Upper lobe of left lung (tissue), 6 donors: Measurements from ENCODE around the gene B2M. TPM values are rescaled to one million over a fixed set of nuclear protein-coding genes. Genes with fewer than 3 reads are reported as not detected.

Experiments used
- ATAC-seq, 2 donors: fragments of 200-7000 bp; cut with Tn5 transposase; one replicate each; pipeline ENCODE4 v1.9.1; 2022; ENCODE audit warnings: mild to moderate bottlenecking in 2 of 2, moderate library complexity in 2 of 2; ENCODE audit not compliant: low FRiP score in 2 of 2
- DNase-seq, 2 donors: peaks; one replicate each; pipeline ENCODE4 v3.0.0-alpha.2; 2019 to 2020
- H3K27ac ChIP-seq, 4 donors: fragments of 200-600 bp; sonication (generic); one replicate each; pipeline ENCODE4 v1.5.1; 2016 to 2019
- H3K27me3 ChIP-seq, 4 donors: fragments of 200-600 bp; sonication (generic); one replicate each; pipeline ENCODE4 v1.5.1; 2017 to 2019
- H3K36me3 ChIP-seq, 4 donors: fragments of 200-600 bp; sonication (generic); one replicate each; pipeline ENCODE4 v1.5.1; 2016 to 2019
- H3K4me1 ChIP-seq, 4 donors: fragments of 200-600 bp; sonication (generic); one replicate each; pipeline ENCODE4 v1.5.1; 2018 to 2019
- H3K4me3 ChIP-seq, 4 donors: fragments of 200-600 bp; sonication (generic); one replicate each; pipeline ENCODE4 v1.5.1; 2017 to 2019; ENCODE audit warnings: mild to moderate bottlenecking in 2 of 4, moderate library complexity in 1 of 4
- H3K9me3 ChIP-seq, 4 donors: fragments of 200-600 bp; sonication (generic); one replicate each; pipeline ENCODE4 v1.5.1; 2018 to 2019
- EP300 ChIP-seq, 4 donors: sonication (generic); formaldehyde crosslinking; IDR thresholded peaks; one replicate each; pipeline ENCODE4 v1.5.1; 2017; ENCODE audit warnings: antibody characterized with exemption in 4 of 4, control low read depth in 2 of 4
- POLR2A ChIP-seq, 4 donors: fragments of 450-650 bp; IDR thresholded peaks; one replicate each; pipeline ENCODE4 v1.5.1; 2016 to 2017; ENCODE audit warnings: antibody characterized with exemption in 4 of 4, mild to moderate bottlenecking in 2 of 4
- POLR2AphosphoS5 ChIP-seq, 2 donors: sonication (generic); formaldehyde crosslinking; IDR thresholded peaks; one replicate each; pipeline ENCODE4 v1.5.1; 2017; ENCODE audit warnings: antibody characterized with exemption in 2 of 2
- WGBS, 2 donors: methylation state at CpG; one replicate each; pipeline ENCODE4 v1.1.5; 2017 to 2018; 5-methylcytosine and 5-hydroxymethylcytosine counted together
- small RNA-seq, 4 donors: library from RNA; depleted of rRNA; stranded (forward); fragments of <200 nt; gene quantifications; one replicate each; pipeline ENCODE3, GENCODE V24; 2016
- total RNA-seq, 6 donors: library from RNA; depleted of rRNA in 4 of 6; stranded (reverse); fragments of >200 nt in 4 of 6; gene quantifications; one replicate each; pipeline versions ENCODE4 v1.1.0 to v1.2.1, GENCODE V29; 2016 to 2021
- TF ChIP-seq, protein P1 (sequence below), 6 experiments: fragments of 450-650 bp in 4 of 6; fragments of 200-600 bp in 2 of 6; sonication (generic) in 2 of 6; IDR thresholded peaks; one replicate each; pipeline ENCODE4 v1.5.1; 2016 to 2019; ENCODE audit warnings: antibody characterized with exemption in 6 of 6
- donor health status: DM: no; HTN: no; CAD: no; lungs with moderate emphysema.
- donor health status: DM: no; HTN: yes; CAD: no; lungs with severe emphysema.

Gene B2M
- total RNA-seq, 6 donors from 2014 or later: 963 to 7,115 (median 3,598) TPM

GRCh38 chr15:44765036-44765435 lies 53.7 kb downstream of the B2M start:
- no peak for TF ChIP-seq POLR2AphosphoS5 (IDR thresholded peaks at IDR 0.05)
- no peak for TF ChIP-seq POLR2A (IDR thresholded peaks at IDR 0.05)
- no peak for TF ChIP-seq EP300 (IDR thresholded peaks at IDR 0.05)
- TF ChIP-seq, protein P1, sequence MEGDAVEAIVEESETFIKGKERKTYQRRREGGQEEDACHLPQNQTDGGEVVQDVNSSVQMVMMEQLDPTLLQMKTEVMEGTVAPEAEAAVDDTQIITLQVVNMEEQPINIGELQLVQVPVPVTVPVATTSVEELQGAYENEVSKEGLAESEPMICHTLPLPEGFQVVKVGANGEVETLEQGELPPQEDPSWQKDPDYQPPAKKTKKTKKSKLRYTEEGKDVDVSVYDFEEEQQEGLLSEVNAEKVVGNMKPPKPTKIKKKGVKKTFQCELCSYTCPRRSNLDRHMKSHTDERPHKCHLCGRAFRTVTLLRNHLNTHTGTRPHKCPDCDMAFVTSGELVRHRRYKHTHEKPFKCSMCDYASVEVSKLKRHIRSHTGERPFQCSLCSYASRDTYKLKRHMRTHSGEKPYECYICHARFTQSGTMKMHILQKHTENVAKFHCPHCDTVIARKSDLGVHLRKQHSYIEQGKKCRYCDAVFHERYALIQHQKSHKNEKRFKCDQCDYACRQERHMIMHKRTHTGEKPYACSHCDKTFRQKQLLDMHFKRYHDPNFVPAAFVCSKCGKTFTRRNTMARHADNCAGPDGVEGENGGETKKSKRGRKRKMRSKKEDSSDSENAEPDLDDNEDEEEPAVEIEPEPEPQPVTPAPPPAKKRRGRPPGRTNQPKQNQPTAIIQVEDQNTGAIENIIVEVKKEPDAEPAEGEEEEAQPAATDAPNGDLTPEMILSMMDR (IDR thresholded peaks at IDR 0.05): no peak
- no peaks in the 10 kb centered on the region for H3K9me3 ChIP-seq
- H3K27me3 ChIP-seq: no peaks in the 10 kb centered on the region
- no peak for ATAC-seq
- no peaks in the 10 kb centered on the region for H3K4me1 ChIP-seq
- no peak overlapping the region for H3K27ac ChIP-seq
- no peaks in the 10 kb centered on the region for H3K36me3 ChIP-seq
- no peak for DNase-seq
- 31 to 35% methylated on average over 3 of the region's 3 CpGs for WGBS, 2 donors
- H3K4me3 ChIP-seq: no peak overlapping the region

Small RNAs within 50 kb of the gene (small RNA-seq; reads per million reads assigned to genes)
- gene RF00019: 0 reads per million in 4 donors

Other genes with a start within 250 kb of the B2M start
- gene EIF3J, start 174.4 kb upstream of the B2M start, total RNA-seq: 10 to 100 TPM; 25.3 to 82.2 (median 58.3) TPM
- gene SPG11, start 47.9 kb upstream of the B2M start, total RNA-seq: 100 to 1,000 TPM in 3 of 6 donors, 10 to 100 TPM in 3; 81.6 to 161 (median 97.4) TPM
- gene PATL2, start 194 bp upstream of the B2M start, total RNA-seq: 10 to 100 TPM in 2 of 6 donors, 1 to 10 TPM in 4; 2.6 to 30.4 (median 7.8) TPM
- gene TRIM69, start 25.0 kb downstream of the B2M start, total RNA-seq: 10 to 100 TPM; 10.3 to 29.3 (median 18.3) TPM
- not detected for gene TERB2, start 245.2 kb downstream of the B2M start, total RNA-seq